Stimulated activated CD4-positive, alpha-beta T cell treated with anti-CD3 and anti-CD28 coated beads, TNF-alpha, amount 100 ng/mL, for 24 hours (primary cell): Measurements from ENCODE around the gene HAS3.
"Not testable (repeated sequence)": the region's sequence is repeated elsewhere in the genome, so short reads cannot be mapped to it uniquely, and the experiment has no call there.

Source experiments
- DNase-seq, 3 experiments: peaks; one replicate each; pipeline ENCODE4 v3.0.0-alpha.2; 2020; ENCODE audit warnings: low read depth in 3 of 3

Gene HAS3

GRCh38 chr16:69116256-69116875 is 10.9 kb downstream of the HAS3 start:
- DNase-seq, result no peak

- no peak for DNase-seq
Measured at GRCh38 chr16:69116906-69117305, 11.5 kb downstream of the HAS3 start.

DNA sequence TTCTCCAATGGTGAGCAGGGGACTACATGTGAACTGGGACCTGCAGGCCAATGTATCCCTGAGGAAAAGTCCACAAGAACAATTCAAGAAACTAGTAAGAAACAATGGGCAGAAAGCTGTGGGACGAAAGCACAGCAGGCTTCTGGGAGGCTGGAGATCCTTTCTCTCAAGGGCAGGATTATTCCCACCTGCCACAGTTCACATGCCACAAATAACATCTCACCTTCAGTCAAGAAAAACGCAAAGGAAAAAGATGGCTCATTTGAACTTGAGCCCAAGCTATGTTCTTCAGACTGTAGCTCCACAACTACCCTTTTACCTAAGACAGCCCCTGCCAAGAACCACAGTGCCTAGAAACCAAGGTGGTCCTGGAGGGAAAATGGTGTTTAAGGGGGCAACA is 13.0 kb downstream of the HAS3 start:
- no peak for DNase-seq

DNA sequence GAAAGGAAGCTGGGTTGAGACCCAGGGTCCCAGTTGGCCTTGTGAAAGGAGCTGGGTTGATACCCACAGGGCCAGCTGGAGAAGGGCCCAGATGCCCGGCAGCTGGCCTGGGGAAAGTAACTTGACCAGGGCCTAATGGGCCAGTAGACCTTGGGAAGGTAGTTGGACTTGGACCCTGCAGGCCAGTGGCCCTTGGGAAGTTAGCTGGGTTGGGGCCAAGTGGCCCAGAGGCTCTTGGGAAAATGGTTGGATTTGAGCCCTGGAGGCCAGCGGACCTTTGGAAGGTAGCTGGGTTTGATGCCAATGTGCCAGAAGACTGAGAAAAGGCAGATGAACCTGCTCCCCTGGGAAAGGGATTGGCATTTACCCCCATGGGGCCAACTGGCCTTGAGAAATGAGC is 13.5 kb downstream of the HAS3 start:
- no peak for DNase-seq

- no peak for DNase-seq
Measured at GRCh38 chr16:69119536-69119935, 14.1 kb downstream of the HAS3 start.

DNA sequence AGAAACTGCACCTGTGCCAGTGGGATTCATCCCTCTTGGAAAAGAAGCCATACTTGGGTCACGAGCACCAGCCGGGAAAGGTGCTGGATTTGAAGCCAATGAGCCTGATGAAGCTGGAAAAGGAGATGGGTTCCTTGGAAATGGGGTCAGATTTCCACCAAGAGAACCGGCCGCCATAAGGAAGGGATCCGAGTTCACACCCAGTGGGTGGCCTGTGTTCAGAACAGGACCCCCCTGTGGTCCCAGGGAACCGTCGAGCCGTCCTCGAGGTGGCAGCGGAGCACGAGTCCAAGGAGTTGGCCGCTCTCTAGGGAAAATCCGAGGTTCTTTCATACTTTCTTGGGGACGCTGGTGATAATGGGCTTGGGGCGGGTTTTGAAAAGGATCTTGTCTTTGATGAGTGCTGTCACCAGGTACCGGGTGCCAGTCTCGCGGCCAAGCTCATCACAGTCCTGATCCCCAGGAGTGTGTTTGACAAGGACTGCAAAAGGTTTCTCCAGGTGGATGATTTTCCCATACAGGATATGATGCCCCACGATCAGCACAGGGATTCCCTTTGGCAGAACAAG is 14.7 kb downstream of the HAS3 start:
- DNase-seq, result no peak

DNA sequence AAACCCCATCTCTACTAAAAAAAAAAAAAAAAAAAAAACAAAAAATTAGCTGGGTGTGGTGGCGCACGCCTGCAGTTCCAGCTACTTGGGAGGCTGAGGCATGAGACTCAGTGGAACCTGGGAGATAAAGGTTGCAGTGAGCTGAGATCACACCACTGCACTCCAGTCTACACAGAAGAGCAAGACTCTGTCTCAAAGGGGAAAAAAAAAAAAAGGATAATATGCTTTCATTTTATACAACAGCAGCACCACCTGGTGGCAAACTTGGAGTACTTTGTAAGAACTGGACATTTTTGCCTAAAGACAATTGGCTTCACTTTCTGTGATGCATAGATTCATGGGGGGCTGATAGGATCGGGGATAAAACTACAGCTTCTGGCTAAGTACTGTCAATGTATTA is 18.5 kb downstream of the HAS3 start:
- DNase-seq, result peak; percentile 22 to 43 (median 38)

DNA sequence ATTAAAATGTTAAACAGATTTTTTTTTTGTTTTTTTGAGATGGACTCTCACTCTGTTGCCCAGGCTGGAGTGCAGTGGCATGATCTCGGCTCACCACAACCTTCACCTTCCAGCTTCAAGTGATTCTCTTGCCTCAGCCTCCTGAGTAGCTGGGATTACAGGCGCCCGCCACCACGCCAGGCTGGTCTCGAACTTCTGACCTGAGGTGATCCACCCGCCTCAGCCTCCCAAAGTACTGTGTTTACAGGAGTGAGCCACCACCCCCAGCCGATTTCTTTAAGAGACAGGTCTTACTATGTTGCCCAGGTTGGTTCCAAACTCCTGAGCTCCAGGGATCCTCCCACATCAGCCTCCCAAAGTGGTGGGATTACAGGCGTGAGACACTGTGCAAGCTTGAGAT is 19.0 kb downstream of the HAS3 start:
- DNase-seq, result not testable (repeated sequence)

DNA sequence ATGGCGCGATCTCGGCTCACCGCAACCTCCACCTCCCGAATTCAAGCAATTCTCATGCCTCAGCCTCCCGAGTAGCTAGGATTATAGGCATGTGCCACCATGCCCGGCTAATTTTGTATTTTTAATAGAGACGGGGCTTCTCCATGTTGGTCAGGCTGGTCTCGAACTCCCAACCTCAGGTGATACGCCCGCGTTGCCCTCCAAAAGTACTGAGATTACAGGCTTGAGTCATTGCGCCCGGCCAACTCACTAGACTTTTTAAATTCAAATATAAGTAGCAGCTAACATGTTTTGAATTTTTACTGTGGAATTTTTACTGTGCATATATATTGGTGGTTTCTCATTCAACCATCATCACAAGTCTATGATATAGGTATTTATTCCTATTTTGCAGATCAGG is 19.5 kb downstream of the HAS3 start:
- not testable (repeated sequence) for DNase-seq

GRCh38 chr16:69126221-69126620 is 20.8 kb downstream of the HAS3 start:
- no peak for DNase-seq

GRCh38 chr16:69126801-69127200 is 21.3 kb downstream of the HAS3 start:
- not testable (repeated sequence) for DNase-seq

GRCh38 chr16:69127966-69128510 is 22.6 kb downstream of the HAS3 start:
- DNase-seq, result no peak

- no peak for DNase-seq
Measured at GRCh38 chr16:69130461-69130860, 25.0 kb downstream of the HAS3 start.

DNA sequence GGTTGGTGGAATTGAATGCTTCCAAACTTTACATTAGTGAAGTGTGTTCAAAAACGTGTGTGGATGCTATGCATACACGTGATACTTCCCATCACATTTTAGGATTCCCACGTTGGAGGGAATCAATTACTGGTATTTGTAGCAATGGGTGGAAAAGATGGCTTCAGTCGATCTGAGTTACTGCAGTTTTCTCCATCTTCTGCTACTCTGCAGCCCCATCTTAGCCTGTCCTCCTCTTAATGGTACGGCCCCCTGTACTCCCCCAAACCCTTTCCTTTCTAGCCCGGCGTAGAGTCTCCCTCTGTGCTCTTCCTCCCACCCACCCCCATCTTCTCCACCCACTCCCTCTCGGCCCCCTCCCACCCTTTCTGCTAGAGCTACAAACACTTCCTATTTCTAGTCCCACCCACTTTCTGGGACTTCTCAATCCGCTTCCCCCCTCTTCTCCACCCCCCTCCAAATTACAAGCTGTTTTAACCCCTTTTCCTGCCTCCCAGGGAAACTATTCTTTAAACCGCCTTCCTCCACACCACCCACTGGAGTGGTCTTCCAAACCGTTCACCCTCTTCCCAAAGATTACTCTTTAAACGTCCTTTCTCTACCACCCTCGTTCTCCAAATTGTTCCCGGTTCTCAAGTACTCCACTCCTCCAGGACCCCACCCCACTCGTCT is 25.9 kb downstream of the HAS3 start:
- no peak for DNase-seq

- DNase-seq, result peak; percentile 40 to 87 (median 69)
Measured at GRCh38 chr16:69131839-69132423, 26.5 kb downstream of the HAS3 start.

- DNase-seq, result peak; percentile 75 to 87 (median 77)
Measured at GRCh38 chr16:69132424-69133252, 27.2 kb downstream of the HAS3 start, which contains the start of the genes CHTF8 and UTP4. Gene CHTF8, minus strand, starts transcription at chr16:69132588. Its CDS starts 11,130 bp downstream, at chr16:69121458. Gene UTP4, plus strand, starts transcription at chr16:69132649. Its CDS starts 811 bp downstream, at chr16:69133460.

DNA sequence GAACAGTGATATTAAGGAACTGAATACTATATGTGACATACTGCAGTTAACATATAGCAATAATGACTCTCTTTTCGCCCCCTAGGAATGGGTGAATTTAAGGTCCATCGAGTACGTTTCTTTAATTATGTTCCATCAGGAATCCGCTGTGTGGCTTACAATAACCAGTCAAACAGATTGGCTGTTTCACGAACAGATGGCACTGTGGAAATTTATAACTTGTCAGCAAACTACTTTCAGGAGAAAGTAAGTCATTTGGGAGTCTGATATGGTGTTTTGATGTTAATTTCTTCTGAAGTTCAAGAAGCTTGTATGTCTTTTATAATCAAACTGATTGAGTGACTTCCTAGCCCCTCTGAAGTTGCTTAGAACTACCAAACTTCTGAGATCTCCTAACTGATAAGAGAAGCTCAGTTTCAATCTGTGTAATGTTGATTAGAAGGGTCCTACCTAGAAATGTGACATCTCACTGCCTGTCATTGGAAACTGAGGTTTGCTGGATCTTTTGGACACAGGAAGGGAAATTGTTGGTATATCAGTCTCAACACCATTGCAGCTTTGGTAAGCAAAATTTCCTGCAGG is 28.0 kb downstream of the HAS3 start:
- no peak for DNase-seq

GRCh38 chr16:69138608-69139007 is 33.2 kb downstream of the HAS3 start:
- no peak for DNase-seq

GRCh38 chr16:69139464-69139863 is 34.0 kb downstream of the HAS3 start:
- not testable (repeated sequence) for DNase-seq

DNA sequence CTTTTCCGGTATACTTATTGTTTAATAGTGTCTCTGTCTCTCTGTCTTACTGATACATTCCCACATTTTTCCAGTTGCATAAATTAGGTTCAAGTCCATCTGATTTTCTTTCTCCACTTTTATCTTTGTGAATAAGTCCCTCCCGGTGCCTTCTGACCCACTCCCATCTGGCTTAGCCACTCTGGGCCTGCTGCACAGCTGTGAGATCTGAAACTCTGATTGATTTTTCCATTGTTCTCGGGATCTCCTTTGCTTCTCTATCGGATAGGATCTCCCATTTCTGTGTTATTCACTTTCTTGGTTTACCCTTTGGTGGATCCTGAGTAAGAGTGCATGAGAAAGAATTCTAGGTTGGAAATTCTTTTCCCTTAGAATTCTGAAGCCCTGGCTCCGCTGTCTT is 35.6 kb downstream of the HAS3 start:
- no peak for DNase-seq

DNA sequence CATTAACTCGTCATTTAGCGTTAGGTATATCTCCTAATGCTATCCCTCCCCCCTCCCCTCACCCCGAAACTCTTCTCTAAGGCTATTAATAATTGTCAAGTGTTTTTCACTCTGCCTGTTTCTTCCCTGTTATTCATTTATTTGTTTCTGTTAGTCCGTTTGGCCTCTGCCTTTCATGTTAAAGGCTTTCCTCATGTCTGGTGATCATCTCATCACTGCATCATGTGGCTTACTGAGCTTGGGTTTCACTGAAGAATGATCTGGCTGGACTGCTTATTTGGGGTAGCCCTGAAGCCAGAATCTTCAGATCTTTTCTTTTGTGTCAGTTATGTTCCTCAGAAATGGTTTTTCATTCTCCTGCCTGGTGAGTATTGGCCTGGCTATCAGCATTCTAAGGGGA is 36.5 kb downstream of the HAS3 start:
- no peak for DNase-seq
